ENCODE results near the gene GAK. TPM values are rescaled to one million over a fixed set of nuclear protein-coding genes. Genes with fewer than 3 reads are reported as not detected.

Gene GAK
- total and polyA plus RNA-seq, 2 experiments from 2014 or later, result 87.1 to 88.4 TPM

DNA sequence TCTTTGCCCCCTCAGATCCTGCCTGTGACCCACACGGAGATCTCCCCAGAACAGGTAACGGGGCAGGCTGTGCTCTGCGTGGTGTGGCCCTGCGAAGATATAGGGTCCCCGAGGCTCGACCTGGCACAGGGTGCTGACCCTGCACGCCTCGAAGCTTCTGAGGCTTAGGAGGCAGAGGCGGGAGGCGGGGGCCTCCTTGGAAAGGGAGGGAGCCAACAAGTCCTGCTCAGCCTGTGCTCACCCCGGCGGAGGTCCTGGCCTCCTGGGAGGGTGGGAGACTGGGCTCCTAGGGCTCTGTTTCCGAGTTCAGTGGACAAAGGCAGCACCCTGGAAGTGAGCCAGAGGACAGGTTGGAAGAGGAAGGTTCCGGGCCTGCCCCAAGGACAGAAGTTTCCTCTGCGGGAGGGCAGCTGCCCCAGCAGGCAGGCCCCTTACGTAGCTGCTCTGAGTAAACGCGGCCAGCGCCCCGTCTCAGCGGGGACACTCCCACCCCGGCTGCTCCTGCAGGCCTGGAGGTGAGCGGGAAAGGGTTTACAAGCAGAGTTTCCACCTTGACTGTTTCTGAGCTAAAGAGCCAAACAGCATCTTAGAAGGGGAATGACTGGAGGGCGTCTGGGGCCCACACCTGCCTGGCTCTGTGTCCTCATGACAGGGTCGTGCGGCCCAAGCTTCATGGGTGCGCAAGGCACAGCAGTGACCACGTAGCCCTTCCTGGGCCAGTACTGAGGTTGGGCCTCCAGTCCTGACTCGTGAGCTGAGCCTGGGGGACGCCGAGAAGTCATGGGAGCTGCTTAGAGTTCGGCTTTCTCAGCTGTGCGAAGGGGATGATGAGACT lies 16.2 kb upstream of the GAK start:
- Histone ChIP-seq H4K20me1 (ENCODE audit: insufficient read depth, poor library complexity, severe bottlenecking) (no peaks in the 10 kb centered on the region), H3K9me2 (replicated peaks; ENCODE audit: insufficient read depth) (no peaks in the 10 kb centered on the region), H3K9me3 (ENCODE audit: low read depth) (no peaks in the 10 kb centered on the region), H3K36me3 (replicated peaks; ENCODE audit: insufficient read depth, low read depth) (no peaks in the 10 kb centered on the region), H3K27me3 (no peaks in the 10 kb centered on the region), H3K79me2 (no peaks in the 10 kb centered on the region), H3K27ac (no peak overlapping the region), H3K4me1 (ENCODE audit: insufficient read depth) (peaks cover 3% of the 10 kb centered on the region), H3K4me2 (no peak overlapping the region), H2AFZ (no peak overlapping the region), H3K4me3 (no peak overlapping the region)
- WGBS (ENCODE audit: low lambda C conversion rate, missing lambda C conversion rate), result 76% methylated on average over 32 of the region's 33 CpGs
- no peak for TF ChIP-seq EZH2 (IDR thresholded peaks at IDR 0.05; ENCODE audit: borderline replicate concordance)
- peak; percentile 34 for DNase-seq (ENCODE audit: low spot score)

- no peaks in the 10 kb centered on the region for H3K9me2 ChIP-seq (replicated peaks; ENCODE audit: insufficient read depth)
- 91% methylated on average over 19 of the region's 19 CpGs for WGBS (ENCODE audit: low lambda C conversion rate, missing lambda C conversion rate)
- H3K27ac ChIP-seq, result no peak overlapping the region
- no peaks in the 10 kb centered on the region for H3K36me3 ChIP-seq (replicated peaks; ENCODE audit: insufficient read depth, low read depth)
- H3K4me1 ChIP-seq (ENCODE audit: insufficient read depth), result peaks cover 3% of the 10 kb centered on the region
- no peaks in the 10 kb centered on the region for H3K27me3 ChIP-seq
- H4K20me1 ChIP-seq (ENCODE audit: insufficient read depth, poor library complexity, severe bottlenecking), result no peaks in the 10 kb centered on the region
- no peaks in the 10 kb centered on the region for H3K9me3 ChIP-seq (ENCODE audit: low read depth)
- H3K79me2 ChIP-seq, result no peaks in the 10 kb centered on the region
- no peak for DNase-seq (ENCODE audit: low spot score)
- no peak overlapping the region for H3K4me2 ChIP-seq
- TF ChIP-seq CTCF (IDR thresholded peaks at IDR 0.05; ENCODE audit: poor library complexity), result no peak
- no peak for TF ChIP-seq EZH2phosphoT487 (IDR thresholded peaks at IDR 0.05; ENCODE audit: low read depth, severe bottlenecking, unreplicated experiment)
- no peak for TF ChIP-seq EZH2 (IDR thresholded peaks at IDR 0.05; ENCODE audit: borderline replicate concordance)
- H2AFZ ChIP-seq, result no peak overlapping the region
- H3K4me3 ChIP-seq, result no peak overlapping the region
Observed at GRCh38 chr4:947491-947971, 15.4 kb upstream of the GAK start.

- Histone ChIP-seq H2AFZ (no peak overlapping the region), H3K27me3 (no peaks in the 10 kb centered on the region), H3K9me2 (replicated peaks; ENCODE audit: insufficient read depth) (no peaks in the 10 kb centered on the region), H4K20me1 (ENCODE audit: insufficient read depth, poor library complexity, severe bottlenecking) (no peaks in the 10 kb centered on the region), H3K4me3 (no peak overlapping the region), H3K36me3 (replicated peaks; ENCODE audit: insufficient read depth, low read depth) (no peaks in the 10 kb centered on the region), H3K4me1 (ENCODE audit: insufficient read depth) (peaks cover 3% of the 10 kb centered on the region), H3K4me2 (no peak overlapping the region), H3K9me3 (ENCODE audit: low read depth) (no peaks in the 10 kb centered on the region), H3K27ac (no peak overlapping the region), H3K79me2 (no peaks in the 10 kb centered on the region)
- 96% methylated on average over 26 of the region's 62 CpGs for WGBS (ENCODE audit: low lambda C conversion rate, missing lambda C conversion rate)
- DNase-seq (ENCODE audit: low spot score), result no peak
- TF ChIP-seq CTCF (IDR thresholded peaks at IDR 0.05; ENCODE audit: poor library complexity), result no peak
- TF ChIP-seq EZH2phosphoT487 (IDR thresholded peaks at IDR 0.05; ENCODE audit: low read depth, severe bottlenecking, unreplicated experiment), result no peak
- no peak for TF ChIP-seq EZH2 (IDR thresholded peaks at IDR 0.05; ENCODE audit: borderline replicate concordance)
Observed at GRCh38 chr4:946517-947471, 14.7 kb upstream of the GAK start.

Data from hepatocyte (in vitro differentiated cells).